ENCODE data around the gene LRRIQ4.

LRRIQ4 gene

GRCh38 chr3:169818316-169818715 lies 5.6 kb downstream of the LRRIQ4 start:
- no peak for TF ChIP-seq TAF1 (IDR thresholded peaks at IDR 0.05; ENCODE audit: borderline replicate concordance, insufficient read depth, low read length)
- no peak for TF ChIP-seq SIN3A (IDR thresholded peaks at IDR 0.05; ENCODE audit: borderline replicate concordance, insufficient read depth, low read length)
- TF ChIP-seq REST (IDR thresholded peaks at IDR 0.05; ENCODE audit: insufficient read depth in 1 of 2, low read depth in 2 of 2, low read length in 2 of 2): no peak
- TF ChIP-seq FOXP2 (optimal IDR thresholded peaks at IDR 0.05; ENCODE audit: borderline replicate concordance, extremely low read depth, extremely low read length, insufficient read depth): no peak

GRCh38 chr3:169822091-169822490 lies 9.4 kb downstream of the LRRIQ4 start:
- TF ChIP-seq POLR2AphosphoS5 (IDR thresholded peaks at IDR 0.05; ENCODE audit: low read depth, low read length) (no peak), SIN3A (IDR thresholded peaks at IDR 0.05; ENCODE audit: borderline replicate concordance, insufficient read depth, low read length) (no peak)

GRCh38 chr3:169822540-169822939 lies 9.9 kb downstream of the LRRIQ4 start:
- no peak for TF ChIP-seq FOXP2 (optimal IDR thresholded peaks at IDR 0.05; ENCODE audit: borderline replicate concordance, extremely low read depth, extremely low read length, insufficient read depth)
- no peak for TF ChIP-seq REST (IDR thresholded peaks at IDR 0.05; ENCODE audit: insufficient read depth in 1 of 2, low read depth in 2 of 2, low read length in 2 of 2)
- TF ChIP-seq SIN3A (IDR thresholded peaks at IDR 0.05; ENCODE audit: borderline replicate concordance, insufficient read depth, low read length): no peak
- TF ChIP-seq POLR2AphosphoS5 (IDR thresholded peaks at IDR 0.05; ENCODE audit: low read depth, low read length): no peak
- TF ChIP-seq TAF1 (IDR thresholded peaks at IDR 0.05; ENCODE audit: borderline replicate concordance, insufficient read depth, low read length): no peak

GRCh38 chr3:169822983-169823382 lies 10.3 kb downstream of the LRRIQ4 start:
- TF ChIP-seq REST (IDR thresholded peaks at IDR 0.05; ENCODE audit: insufficient read depth in 1 of 2, low read depth in 2 of 2, low read length in 2 of 2) (no peak), SIN3A (IDR thresholded peaks at IDR 0.05; ENCODE audit: borderline replicate concordance, insufficient read depth, low read length) (no peak), POLR2AphosphoS5 (IDR thresholded peaks at IDR 0.05; ENCODE audit: low read depth, low read length) (no peak), TAF1 (IDR thresholded peaks at IDR 0.05; ENCODE audit: borderline replicate concordance, insufficient read depth, low read length) (no peak), FOXP2 (optimal IDR thresholded peaks at IDR 0.05; ENCODE audit: borderline replicate concordance, extremely low read depth, extremely low read length, insufficient read depth) (no peak)

- TF ChIP-seq FOXP2 (optimal IDR thresholded peaks at IDR 0.05; ENCODE audit: borderline replicate concordance, extremely low read depth, extremely low read length, insufficient read depth) (no peak), REST (IDR thresholded peaks at IDR 0.05; ENCODE audit: insufficient read depth in 1 of 2, low read depth in 2 of 2, low read length in 2 of 2) (no peak), SIN3A (IDR thresholded peaks at IDR 0.05; ENCODE audit: borderline replicate concordance, insufficient read depth, low read length) (no peak), TAF1 (IDR thresholded peaks at IDR 0.05; ENCODE audit: borderline replicate concordance, insufficient read depth, low read length) (no peak), POLR2AphosphoS5 (IDR thresholded peaks at IDR 0.05; ENCODE audit: low read depth, low read length) (no peak)
These were observed 12.6 kb downstream of the LRRIQ4 start for GRCh38 chr3:169825316-169825715.

All from PFSK-1 (cell line).